HG02588 (cell line): ENCODE results near the gene CHRNA5.
"Not testable (repeated sequence)": the region's sequence is repeated elsewhere in the genome, so short reads cannot be mapped to it uniquely, and the experiment has no call there.

Experiments
- ATAC-seq: cut with Tn5 transposase; IDR thresholded peaks from one replicate; pipeline ENCODE4 v1.9.1; 2021; ENCODE audit warnings: mild to moderate bottlenecking, moderate library complexity; ENCODE audit not compliant: unreplicated experiment

CHRNA5 gene

DNA sequence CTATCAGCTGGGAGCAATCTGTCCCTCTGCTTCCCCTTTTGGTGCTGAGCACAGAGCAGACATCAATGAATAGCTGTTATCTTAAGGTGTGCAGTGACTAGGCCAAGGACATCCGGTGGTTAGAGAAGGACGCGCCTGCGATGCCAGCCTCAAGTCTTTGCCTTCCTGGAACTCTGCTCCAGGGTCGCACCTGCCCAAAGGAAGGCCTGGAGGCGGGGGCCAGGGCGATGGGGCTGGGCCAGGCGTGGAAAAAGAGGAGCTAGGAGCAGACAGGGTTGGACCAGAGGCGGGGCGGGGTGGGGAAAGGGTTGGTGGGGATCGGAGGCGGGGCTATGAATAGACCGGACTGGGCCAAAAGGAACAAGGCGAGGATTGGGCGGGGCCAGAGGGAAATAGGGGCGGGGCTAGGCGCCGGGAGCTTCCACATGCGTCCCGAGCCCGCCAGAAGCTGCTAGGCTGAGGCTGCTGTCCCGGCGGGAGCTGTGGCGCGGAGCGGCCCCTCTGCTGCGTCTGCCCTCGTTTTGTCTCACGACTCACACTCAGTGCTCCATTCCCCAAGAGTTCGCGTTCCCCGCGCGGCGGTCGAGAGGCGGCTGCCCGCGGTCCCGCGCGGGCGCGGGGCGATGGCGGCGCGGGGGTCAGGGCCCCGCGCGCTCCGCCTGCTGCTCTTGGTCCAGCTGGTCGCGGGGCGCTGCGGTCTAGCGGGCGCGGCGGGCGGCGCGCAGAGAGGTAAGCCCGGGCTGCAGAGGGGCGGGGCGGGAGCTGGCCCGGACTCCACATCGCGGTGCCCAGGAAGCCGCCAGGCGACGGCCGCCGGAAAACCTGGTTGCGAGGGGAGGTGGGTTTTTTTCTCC is at the start of gene CHRNA5:
Gene CHRNA5 (plus strand): TSS at position 424 of the 854 bp plus-strand sequence. CDS start 200 bp downstream, at position 624.
- peak; percentile 61 for ATAC-seq

DNA sequence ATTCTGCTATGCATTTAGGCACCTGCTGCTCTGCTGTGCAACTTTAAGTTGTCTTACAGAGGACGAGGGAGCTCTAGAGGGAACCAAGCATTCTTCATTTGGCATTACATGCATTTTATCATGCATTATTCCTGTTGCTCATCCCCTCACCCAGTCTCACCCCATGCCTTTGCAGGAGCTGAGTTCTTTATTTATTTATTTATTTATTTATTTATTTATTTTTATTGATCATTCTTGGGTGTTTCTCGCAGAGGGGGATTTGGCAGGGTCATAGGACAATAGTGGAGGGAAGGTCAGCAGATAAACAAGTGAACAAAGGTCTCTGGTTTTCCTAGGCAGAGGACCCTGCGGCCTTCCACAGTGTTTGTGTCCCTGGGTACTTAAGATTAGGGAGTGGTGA is 45.3 kb upstream of the CHRNA5 start:
- not testable (repeated sequence) for ATAC-seq

DNA sequence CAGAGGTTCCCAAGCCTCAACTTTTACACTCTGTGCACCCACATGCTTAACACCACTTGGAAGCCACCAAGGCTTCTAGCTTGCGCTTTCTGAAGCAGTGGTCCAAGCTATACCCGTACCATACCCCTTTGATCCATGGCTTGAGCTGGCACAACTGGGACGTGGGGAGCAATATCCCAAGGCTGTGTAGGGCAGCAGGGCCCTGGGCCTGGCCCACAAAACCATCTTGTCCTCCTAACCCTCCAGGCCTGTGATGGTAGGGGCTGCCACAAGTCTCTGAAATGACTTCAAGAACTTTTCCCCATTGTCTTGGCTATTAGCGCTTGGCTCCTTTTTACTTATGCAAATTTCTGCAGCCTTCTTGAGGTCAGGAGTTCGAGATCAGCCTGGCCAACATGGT is 41.1 kb upstream of the CHRNA5 start:
- no peak for ATAC-seq

DNA sequence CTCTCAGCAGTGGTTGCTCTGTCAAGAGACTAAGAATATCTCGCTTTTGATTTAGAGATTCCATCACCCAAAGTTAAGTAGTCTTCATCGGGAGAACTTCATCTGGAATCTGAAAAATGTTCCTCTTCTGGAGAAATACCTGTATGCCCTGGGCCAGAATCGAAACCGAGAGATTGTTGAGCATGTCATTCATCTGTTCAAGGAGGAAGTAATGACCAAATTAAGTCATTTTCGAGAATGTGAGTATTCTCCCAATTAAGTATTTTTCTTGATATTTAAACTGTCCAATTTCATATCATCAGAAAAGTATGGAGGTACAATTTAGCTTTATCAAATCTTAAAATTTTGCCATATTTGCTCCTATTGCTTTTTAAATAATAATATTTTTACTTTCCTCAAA is 38.0 kb upstream of the CHRNA5 start:
- no peak for ATAC-seq

DNA sequence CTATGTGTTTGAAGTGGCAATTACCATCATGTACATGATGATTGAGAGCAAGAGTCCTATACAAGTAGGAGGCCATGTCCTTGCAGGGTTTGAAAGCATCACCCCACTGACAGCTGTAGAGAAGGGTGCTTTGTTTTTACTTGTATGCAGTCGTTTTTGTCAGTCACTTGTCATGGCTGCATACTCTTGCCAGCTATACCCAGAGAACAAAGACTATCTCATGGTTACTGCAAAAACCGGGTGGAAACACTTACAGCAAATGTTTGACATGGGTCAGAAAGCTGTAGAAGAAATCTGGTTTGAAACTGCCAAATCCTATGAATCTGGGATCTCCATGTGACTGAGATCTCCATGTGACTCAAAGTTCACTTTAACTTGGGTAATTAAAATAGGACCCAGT is 32.0 kb upstream of the CHRNA5 start:
- ATAC-seq: no peak

DNA sequence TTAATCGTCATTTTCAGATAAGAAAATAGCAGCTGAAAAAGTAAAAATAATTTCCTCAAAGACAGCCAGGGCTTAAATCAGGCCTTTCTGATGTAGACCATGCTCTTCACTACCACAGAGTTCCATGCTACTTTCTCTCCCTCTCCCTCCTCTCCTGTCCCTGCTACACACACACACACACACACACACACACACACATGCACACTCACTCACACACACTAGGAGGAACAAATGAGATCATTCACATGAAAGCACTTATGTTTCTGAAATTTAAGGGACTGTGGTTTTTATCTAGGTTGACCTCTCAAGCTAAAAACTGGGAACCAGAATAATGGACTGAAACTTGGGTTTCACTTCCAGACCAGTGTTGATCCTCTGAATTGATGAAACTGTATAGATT is 29.2 kb upstream of the CHRNA5 start:
- no peak for ATAC-seq

DNA sequence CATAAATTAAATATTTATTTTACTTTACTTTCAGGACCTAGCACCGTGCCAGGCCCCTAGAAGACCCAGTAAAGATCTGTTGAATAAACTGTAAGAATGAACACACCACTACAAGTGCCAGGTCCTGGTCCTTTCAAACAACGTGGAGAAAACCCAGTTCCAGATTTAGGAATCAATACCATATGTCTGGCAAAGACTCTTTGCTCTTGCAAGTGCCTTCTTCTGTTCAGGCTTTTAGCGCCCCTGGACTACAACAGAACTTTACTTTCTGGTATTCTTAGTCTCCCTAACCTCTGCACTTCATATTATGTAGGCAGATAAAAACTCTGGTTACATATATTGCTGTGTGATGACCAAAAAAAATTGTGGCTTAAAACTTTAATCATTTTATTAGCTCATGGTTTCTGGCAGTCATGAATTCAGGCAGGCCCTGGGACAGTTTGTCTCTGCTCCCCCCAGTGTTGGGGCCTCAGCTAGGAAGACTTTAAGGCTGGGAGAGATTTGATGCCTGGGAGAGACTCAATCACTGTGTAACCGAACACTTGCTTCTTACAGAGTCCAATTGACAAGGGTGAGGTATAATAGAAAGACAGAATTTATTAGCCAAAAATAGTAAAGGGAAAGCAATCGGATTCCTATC is 27.9 kb upstream of the CHRNA5 start:
- ATAC-seq: no peak

DNA sequence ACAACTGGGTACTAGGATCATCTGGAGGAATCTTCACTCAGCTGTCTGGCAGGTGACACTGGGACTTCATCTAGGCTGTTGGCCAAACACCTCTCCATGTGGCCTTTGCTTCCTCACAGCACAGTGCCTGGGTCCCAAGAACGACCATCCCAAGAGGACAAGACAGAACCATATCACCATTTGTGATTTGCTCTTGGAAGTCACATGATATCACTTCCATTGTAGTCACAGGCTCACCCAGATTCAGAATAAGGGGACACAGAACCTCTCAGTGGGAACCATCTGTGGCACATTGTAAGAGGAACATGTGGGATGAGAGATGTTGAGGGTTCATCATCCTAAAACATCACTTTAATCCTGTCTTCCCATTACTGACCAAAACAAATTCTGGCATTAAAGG is 27.0 kb upstream of the CHRNA5 start:
- ATAC-seq: no peak

DNA sequence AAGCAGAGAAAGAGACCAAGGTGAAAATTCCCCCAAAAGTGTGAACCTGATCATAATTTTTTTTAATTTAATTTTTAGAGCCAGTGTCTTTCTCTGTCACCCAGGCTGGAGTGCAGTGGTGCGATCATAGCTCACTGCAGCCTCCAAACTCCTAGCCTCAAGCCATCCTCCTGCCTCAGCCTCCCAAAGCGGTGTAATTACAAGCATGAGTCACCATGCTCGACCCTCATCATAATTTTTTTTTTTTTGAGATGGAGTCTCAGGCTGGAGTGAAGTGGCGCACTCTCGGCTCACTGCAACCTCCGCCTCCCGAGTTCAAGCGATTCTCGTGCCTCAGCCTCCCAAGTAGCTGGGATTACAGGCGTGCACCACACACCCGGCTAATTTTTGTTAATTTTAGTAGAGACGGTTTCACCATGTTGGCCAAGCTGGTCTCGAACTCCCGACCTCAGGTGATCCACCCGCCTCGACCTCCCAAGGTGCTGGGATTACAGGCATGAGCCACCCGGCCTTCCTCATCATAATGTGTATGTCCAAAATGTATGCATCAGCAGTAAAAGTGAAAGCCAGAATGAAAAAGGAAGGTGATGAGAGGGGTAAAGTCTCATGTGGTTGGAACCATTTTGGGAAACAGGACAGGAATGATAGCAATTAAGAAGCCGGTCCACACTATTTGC is 25.7 kb upstream of the CHRNA5 start:
- not testable (repeated sequence) for ATAC-seq

DNA sequence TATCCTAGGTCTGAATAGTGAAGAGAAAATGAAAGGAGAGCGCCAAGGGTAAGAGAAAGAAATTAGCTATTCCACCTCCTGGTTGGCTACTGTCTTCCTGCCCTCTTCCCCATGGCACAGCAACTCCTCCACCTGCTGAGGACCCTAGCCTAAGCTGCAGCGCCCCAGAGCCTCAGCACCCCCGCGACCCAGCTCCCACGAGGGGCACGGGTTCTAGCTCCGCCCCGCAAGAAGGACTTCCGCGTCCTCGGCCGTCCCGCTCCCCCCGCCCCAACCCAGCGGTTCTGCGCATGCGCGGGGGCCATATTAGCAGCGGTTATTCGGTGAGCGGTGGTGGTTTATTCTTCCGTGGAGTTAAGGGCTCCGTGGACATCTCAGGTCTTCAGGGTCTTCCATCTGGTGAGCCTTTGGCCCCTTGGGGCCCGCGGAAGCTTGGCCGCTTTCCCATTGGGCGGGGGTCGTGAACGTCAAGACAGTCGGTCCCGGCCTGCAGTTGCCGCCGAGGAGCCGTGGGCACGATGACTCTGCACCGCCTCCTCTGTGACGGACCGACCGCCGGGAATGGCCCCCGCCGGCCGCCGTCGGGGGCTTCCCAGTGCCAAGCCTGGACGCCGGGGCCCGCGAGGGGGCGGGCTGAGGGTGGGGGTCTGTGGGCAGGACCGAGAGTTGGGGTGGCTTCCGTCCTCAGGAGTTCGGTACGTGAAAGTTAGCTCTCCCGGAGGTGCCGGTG is 25.0 kb upstream of the CHRNA5 start, which contains the start of gene PSMA4:
Gene PSMA4 (plus strand): TSS at position 304 of the 730 bp plus-strand sequence. CDS start 1,484 bp downstream, outside the sequence.
- peak; percentile 77 for ATAC-seq

DNA sequence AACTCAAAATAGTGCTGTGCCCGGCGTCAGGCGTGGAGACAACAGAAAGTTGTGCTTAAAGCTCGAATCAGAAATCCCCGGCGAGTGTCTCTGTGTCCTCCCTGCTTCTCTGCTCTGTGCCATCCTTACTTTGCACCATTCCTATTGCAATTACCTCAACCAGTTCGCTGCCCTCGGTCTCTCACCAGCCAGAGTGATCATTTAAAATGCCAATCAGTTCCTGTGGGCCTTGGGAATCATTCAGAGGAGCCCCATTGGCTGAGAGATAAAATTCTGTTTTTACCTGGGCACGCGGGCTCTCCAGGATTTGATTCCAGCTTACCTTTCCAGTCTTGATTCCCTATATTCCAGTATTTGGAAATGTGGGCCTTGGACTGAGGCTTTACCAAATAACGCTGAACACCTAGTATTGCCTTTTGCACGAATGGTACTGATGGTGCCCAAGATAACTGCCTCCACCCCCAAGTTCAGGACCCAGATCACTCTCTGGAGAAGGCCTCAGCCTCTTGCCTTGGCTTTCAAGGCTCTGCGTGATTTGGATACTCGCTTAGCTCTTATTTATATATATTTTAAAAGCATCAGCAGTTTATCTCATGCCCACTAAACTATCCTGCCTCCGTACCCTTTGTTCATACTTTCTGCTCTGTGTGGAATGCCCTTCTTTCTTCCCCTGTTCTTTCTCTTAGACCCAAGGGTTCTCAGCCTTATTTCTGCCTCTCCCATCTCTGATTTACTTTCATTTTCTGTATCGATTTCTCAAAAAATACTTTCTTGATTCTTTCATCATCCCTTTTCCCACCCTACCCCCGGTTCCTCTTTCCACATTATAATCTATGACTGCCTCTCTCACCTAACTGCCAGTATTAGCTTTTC is 24.2 kb upstream of the CHRNA5 start:
- ATAC-seq: no peak

DNA sequence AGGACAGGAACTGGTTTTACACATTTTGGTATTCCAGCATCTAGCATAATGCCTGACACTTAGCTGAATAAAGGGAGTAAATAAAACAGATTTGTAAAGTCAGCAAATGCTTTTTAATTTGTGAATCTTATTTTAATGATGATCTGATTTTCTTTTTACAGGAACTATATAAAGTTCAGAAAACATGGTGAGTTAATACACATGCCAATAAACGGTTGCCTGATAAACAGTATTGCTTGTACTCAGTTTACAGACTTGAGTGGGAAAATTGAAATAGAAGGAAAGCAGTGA is 23.6 kb upstream of the CHRNA5 start:
- no peak for ATAC-seq

DNA sequence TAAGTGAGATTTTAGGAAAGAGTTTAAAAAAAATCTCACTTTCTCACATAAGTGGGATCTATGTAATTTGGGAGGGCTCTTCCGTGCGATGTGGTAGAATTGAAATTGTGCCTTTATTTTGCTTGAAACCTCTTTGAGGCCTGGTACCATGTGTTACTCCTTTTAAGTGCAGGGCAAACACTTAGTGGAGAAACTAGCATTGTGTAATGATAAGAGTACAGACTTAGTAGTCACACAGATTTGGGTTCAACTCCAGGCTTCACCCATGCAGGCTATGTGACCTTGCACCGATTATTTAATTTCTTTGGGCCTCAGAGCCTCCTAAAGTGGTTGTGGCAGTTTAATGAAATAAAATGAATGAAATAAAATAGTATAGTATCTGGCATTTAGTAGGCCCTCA is 22.7 kb upstream of the CHRNA5 start:
- ATAC-seq: no peak

DNA sequence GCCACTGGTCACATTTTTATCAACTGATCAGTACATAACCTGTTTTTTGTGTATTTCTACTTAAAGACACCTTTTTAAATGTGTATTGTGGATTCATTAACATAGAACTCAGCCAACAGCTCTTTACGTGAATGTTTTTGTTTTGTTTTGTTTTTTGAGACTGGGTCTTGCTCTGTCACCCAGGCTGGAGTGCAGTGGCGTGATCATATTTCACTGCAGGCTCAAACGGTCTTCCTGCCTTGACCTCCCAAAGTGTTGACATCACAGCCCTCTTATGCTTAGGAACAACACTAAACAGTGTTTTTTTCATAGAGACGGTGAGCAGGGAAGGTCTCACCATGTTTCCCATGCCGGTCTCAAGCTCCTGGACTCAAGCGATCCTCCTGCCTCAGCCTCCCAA is 15.1 kb upstream of the CHRNA5 start:
- no peak for ATAC-seq

DNA sequence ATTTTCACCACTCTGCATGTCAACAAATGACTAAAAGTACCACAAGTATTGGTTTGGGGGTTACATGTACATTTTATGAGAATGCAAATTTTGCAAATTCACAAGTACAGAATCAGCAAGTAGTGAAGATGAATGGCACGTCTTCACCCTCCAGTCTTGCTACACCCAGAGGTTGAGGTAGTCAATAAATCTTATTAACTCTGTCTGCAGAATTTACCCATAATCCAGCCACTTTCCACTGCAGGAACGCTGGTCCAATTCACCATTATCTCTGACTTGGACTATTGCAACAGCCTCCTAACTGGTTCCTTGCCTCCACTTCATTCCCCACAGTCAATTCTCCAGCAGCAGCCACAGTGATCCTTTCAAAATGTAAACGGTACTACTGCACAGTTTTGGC is 14.5 kb upstream of the CHRNA5 start:
- ATAC-seq: no peak

DNA sequence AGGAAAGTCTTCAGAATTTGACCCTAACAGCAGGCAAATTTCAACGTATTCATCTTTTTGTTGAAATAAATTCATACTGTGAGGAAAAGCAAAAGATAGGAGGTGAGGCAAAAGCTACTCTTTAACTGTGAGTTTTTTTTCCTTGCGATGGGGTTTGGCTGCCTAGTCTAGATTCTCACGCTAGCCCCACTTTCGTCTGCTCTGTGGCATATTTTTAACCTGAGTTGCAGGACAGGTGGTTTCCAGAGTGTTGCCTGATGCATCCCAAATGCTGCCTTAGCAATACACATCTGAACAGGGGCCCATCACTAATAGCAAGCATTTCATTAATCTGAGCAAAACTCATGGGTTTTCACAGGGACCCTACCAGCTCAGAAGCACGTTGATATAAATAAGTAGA is 13.4 kb upstream of the CHRNA5 start:
- ATAC-seq: no peak

DNA sequence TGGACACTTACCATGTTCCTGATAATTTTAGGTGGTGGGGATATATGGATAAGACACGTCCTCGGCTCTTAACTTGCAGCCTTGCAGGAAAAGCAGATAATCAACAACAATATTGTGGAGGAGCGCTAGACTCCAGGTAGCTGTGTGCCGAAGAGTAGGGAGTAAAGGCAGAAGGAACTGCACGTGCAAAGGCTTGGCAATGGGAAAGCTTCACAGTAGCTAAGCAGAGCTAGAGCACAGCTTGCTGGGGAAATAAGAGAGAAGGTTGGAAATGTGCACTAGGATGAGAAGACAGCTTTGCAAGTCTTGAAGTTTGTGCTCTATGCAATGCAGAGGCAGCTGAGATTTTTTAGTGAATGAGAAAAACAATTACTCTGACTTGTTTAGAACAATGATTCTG is 12.7 kb upstream of the CHRNA5 start:
- ATAC-seq: no peak

DNA sequence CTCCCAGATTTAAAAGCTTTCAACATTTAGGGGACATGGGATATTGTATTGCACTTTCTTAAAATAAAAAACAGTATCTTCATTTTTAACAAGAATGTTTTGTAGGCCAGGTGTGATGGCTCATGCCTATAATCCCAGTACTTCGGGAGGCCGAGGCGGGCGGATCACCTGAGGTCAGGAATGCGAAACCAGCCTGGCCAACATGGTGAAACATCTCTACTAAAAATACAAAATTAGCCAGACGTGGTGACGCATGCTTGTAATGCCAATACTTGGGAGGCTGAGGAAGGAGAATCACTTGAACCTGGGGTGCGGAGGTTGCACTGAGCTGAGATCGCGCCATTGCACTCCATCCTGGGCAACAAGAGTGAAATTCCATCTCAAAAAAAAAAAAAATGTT is 5.1 kb upstream of the CHRNA5 start:
- not testable (repeated sequence) for ATAC-seq

DNA sequence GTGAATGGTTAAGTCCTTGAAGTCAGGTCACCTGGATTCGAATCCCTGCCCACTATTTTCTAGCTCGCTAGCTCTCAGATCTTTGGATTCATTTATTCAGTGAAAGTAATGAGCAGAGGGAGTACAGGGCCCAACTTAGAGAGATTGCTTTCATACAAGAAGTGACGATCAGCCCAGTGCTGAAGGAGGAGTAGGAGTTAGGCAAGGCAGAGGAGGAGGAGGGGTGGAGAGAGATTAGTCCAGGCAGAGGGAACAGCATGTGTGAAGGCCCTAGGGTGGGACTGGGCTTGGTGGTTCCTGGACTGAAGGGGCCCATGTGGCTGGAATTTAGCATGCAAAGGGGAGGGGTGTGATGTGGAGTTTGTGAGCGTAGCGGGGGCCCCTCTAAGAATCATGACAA is 3.8 kb upstream of the CHRNA5 start:
- ATAC-seq: no peak

DNA sequence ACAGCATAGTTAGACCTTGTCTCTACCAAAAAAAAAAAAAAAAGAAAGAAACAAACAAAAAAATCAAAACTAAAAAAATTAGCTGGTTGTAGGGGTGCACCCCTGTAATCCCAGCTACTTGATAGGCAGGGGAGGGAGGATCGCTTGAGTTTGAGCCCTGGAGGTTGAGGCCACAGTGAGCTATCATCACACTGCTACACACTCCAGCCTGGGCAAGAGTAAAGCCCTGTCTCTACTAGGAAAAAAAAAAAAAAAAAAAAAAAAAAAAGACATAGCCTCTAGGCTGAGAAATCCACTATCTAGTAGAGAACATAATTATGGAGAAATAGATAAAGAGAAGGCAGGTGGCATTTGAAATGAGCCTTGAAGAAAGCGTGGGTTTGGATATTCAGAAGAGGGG is 2.2 kb upstream of the CHRNA5 start:
- ATAC-seq: no peak
